ENCODE results near the gene CYP4A22.
"Not testable (repeated sequence)": the region's sequence is repeated elsewhere in the genome, so short reads cannot be mapped to it uniquely, and the experiment has no call there.

CYP4A22 gene

DNA sequence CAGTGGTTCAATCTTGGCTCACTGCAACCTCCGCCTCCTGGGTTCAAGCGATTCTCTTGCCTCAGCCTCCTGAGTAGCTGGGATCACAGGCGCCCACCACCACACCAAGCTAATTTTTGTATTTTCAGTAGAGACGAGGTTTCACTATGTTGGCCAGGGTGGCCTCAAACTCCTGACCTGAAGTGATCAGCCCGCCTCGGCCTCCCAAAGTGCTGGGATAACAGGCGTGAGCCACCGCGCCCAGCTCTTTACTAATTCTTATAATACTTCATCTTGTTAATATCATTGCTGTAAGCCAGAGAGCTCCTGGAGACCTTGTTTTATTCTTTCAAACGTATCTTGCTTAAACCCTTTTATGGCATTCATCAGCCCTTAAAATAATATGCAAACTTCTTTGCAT is 56.3 kb downstream of the CYP4A22 start:
- 83 to 89% methylated on average over 10 of the region's 10 CpGs for WGBS, 2 experiments (ENCODE audit: insufficient coverage in 2 of 2)
- not testable (repeated sequence) for H3K4me3 ChIP-seq (ENCODE audit: extremely low read depth, insufficient read depth, low read length, poor library complexity, severe bottlenecking); H3K27ac ChIP-seq (ENCODE audit: low read depth, low read length, severe bottlenecking); H3K9me3 ChIP-seq (ENCODE audit: control insufficient read depth, low read length); H3K36me3 ChIP-seq (ENCODE audit: control insufficient read depth, insufficient read depth, low read length)
- H3K4me1 ChIP-seq (ENCODE audit: control insufficient read depth, insufficient read depth, low read length, poor library complexity, severe bottlenecking), result peaks cover 13% of the 10 kb centered on the region

DNA sequence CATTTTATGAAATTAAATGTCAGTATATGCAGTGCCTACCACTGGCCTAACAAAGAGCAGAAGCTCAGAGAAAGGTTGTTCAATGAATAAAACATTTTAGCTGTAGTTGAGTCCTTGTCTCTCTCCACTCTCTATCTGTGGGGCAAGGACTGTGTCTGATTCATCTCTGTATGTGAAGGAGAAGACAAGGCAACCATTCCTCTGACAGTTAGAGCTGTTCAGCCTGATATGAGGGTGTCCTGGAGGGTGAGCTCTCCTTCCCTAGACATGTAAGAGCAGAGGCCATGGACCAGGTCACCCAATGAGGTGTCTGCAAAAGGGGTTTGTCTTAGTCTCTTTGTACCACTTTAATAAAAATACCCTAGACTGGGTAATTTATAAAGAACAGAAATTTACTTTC is 57.1 kb downstream of the CYP4A22 start:
- Histone ChIP-seq H3K36me3 (ENCODE audit: control insufficient read depth, insufficient read depth, low read length) (no peaks in the 10 kb centered on the region), H3K9me3 (ENCODE audit: control insufficient read depth, low read length) (no peaks in the 10 kb centered on the region), H3K4me1 (ENCODE audit: control insufficient read depth, insufficient read depth, low read length, poor library complexity, severe bottlenecking) (peaks cover 13% of the 10 kb centered on the region), H3K4me3 (ENCODE audit: extremely low read depth, insufficient read depth, low read length, poor library complexity, severe bottlenecking) (no peak overlapping the region), H3K27ac (ENCODE audit: low read depth, low read length, severe bottlenecking) (no peak overlapping the region)

DNA sequence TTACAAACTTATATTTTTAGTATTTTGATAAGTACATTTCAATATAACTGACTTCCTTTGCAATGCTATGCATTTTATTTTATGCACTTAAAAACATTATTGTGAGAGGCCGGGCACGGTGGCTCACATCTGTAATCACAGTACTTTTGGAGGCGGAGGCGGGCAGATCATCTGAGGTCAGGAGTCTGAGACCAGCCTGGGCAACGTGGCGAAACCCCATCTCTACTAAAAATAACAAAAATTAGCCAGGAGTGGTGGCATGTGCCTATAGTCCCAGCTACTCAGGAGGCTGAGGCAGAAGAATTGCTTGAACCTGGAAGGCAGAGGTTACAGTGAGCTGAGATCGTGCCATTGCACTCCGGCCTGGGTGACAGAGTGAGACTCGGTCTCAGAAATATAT is 58.7 kb downstream of the CYP4A22 start:
- 67 to 94% methylated on average over 1 to 6 of the region's 9 CpGs for WGBS, 2 experiments (ENCODE audit: insufficient coverage in 2 of 2)
- not testable (repeated sequence) for H3K9me3 ChIP-seq (ENCODE audit: control insufficient read depth, low read length); H3K4me3 ChIP-seq (ENCODE audit: extremely low read depth, insufficient read depth, low read length, poor library complexity, severe bottlenecking); H3K27ac ChIP-seq (ENCODE audit: low read depth, low read length, severe bottlenecking); H3K36me3 ChIP-seq (ENCODE audit: control insufficient read depth, insufficient read depth, low read length)
- peaks cover 10% of the 10 kb centered on the region for H3K4me1 ChIP-seq (ENCODE audit: control insufficient read depth, insufficient read depth, low read length, poor library complexity, severe bottlenecking)

DNA sequence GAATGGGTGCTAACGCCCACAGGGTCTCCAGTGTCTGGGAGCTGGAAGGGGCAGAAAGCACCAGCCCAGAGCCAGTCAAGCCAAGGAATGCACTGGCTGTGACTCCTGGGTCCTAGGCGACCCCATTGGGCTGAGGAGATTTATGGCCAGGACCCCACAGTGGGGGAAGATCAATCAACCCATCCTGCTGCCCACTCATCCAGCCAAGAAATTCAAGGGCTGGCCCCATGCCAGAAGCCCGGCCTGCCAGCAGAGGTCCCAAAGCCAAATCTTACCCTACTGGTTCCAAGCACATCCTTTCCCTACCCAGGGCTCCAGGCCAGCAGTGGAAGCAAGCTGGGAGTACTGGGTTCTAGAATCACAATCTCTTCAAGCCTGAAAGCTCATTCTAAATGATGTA is 59.4 kb downstream of the CYP4A22 start:
- no peak overlapping the region for H3K27ac ChIP-seq (ENCODE audit: low read depth, low read length, severe bottlenecking)
- no peaks in the 10 kb centered on the region for H3K9me3 ChIP-seq (ENCODE audit: control insufficient read depth, low read length)
- H3K4me1 ChIP-seq (ENCODE audit: control insufficient read depth, insufficient read depth, low read length, poor library complexity, severe bottlenecking), result peaks cover 4% of the 10 kb centered on the region
- H3K36me3 ChIP-seq (ENCODE audit: control insufficient read depth, insufficient read depth, low read length), result no peaks in the 10 kb centered on the region
- H3K4me3 ChIP-seq (ENCODE audit: extremely low read depth, insufficient read depth, low read length, poor library complexity, severe bottlenecking), result no peak overlapping the region
- WGBS, 2 experiments (ENCODE audit: insufficient coverage in 2 of 2), result 80 to 83% methylated on average over 2 to 3 of the region's 3 CpGs

DNA sequence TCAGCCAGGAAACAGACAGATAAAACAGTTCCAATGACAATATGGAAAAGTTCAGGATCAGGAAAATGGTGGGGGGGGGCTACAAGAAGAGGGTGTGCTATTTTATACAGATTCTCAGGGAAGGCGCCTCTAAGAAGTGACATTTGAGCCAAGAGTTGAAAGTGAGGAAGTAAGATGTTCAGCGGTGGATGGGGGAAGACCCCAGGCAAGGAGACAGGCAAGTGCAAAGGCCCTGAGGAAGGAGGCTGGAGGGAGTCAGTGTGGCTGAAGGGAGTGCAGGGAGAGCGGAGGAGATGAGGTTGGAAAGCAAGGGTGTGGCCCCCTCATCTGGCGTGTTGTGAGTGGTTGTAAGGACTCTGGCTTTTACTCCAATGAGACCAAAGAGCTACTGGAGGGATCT is 61.0 kb downstream of the CYP4A22 start:
- no peaks in the 10 kb centered on the region for H3K36me3 ChIP-seq (ENCODE audit: control insufficient read depth, insufficient read depth, low read length)
- peaks cover 4% of the 10 kb centered on the region for H3K9me3 ChIP-seq (ENCODE audit: control insufficient read depth, low read length)
- H3K4me3 ChIP-seq (ENCODE audit: extremely low read depth, insufficient read depth, low read length, poor library complexity, severe bottlenecking), result no peak overlapping the region

More for the DNA sequence above, 61.0 kb downstream of the CYP4A22 start:
- no peak overlapping the region for H3K27ac ChIP-seq (ENCODE audit: low read depth, low read length, severe bottlenecking)
- H3K4me1 ChIP-seq (ENCODE audit: control insufficient read depth, insufficient read depth, low read length, poor library complexity, severe bottlenecking), result no peaks in the 10 kb centered on the region
- WGBS, 2 experiments (ENCODE audit: insufficient coverage in 2 of 2), result 87 to 92% methylated on average over 3 to 4 of the region's 4 CpGs

Data from mesodermal cell (in vitro differentiated cells).